ENCODE results near the gene GNAZ.

GRCh38 chr22:23128269-23129108, 58.2 kb downstream of the GNAZ start:
- TF ChIP-seq REST (IDR thresholded peaks at IDR 0.05; ENCODE audit: insufficient replicate concordance, low read depth) (no peak), CTCF (IDR thresholded peaks at IDR 0.05; ENCODE audit: insufficient read depth, low read length) (peak; percentile 67), SPI1 (IDR thresholded peaks at IDR 0.05; ENCODE audit: borderline replicate concordance, low read depth) (no peak), POLR2AphosphoS5 (IDR thresholded peaks at IDR 0.05; ENCODE audit: low read depth) (no peak), GABPA (IDR thresholded peaks at IDR 0.05; ENCODE audit: low read depth) (no peak)

Data from HL-60 (cell line).